ENCODE measurements around the gene CYP2W1. TPM values are rescaled to one million over a fixed set of nuclear protein-coding genes. Genes with fewer than 3 reads are reported as not detected.

Gene CYP2W1
- polyA plus RNA-seq, 1 donor (not counting 4 experiments of a cell fraction or from before 2014, with no cell fraction given): 0.05 TPM

DNA sequence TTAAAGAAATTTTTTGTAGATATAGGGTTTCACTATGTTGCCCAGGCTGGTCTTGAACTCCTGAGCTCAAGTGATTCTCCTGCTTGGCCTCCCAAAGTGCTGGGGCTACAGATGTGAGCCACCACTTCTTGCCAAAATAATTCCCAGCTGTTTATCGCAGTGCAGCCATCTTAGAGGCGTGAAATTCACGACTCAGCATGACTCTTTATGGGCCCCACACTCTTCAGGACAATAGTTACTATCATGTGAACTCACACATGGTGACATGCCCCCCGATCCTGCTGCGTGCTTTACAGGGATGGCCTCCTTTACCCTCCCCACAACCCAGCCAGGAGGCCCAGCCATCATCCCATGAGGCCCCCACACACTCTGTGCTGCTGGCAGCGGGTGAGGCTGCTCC is 12.2 kb upstream of the CYP2W1 start:
- no peak overlapping the region for H2AFZ ChIP-seq (ENCODE audit: control insufficient read depth, low read length)
- no peaks in the 10 kb centered on the region for H3K27me3 ChIP-seq (ENCODE audit: control insufficient read depth, extremely low read depth, insufficient read depth, low read length)
- DNase-seq (ENCODE audit: low read depth, low spot score): no peak
- H3K36me3 ChIP-seq (ENCODE audit: control insufficient read depth in 2 of 2, extremely low read depth in 1 of 2, insufficient read depth in 2 of 2, low read length in 2 of 2): peaks cover 18 to 55% of the 10 kb centered on the region in 2 experiments
- no peaks in the 10 kb centered on the region for H3K9me3 ChIP-seq (ENCODE audit: control insufficient read depth, low read depth, low read length)
- H3K4me1 ChIP-seq (ENCODE audit: control insufficient read depth, extremely low read depth, insufficient read depth, low read length): peaks cover 2% of the 10 kb centered on the region
- H3K9me1 ChIP-seq (ENCODE audit: control insufficient read depth, extremely low read depth, insufficient read depth, low read length): no peaks in the 10 kb centered on the region
- no peak overlapping the region for H3K4me3 ChIP-seq (ENCODE audit: control insufficient read depth in 2 of 3, extremely low read depth in 1 of 3, insufficient read depth in 2 of 3, low read depth in 1 of 3, low read length in 3 of 3)
- TF ChIP-seq, protein P1, sequence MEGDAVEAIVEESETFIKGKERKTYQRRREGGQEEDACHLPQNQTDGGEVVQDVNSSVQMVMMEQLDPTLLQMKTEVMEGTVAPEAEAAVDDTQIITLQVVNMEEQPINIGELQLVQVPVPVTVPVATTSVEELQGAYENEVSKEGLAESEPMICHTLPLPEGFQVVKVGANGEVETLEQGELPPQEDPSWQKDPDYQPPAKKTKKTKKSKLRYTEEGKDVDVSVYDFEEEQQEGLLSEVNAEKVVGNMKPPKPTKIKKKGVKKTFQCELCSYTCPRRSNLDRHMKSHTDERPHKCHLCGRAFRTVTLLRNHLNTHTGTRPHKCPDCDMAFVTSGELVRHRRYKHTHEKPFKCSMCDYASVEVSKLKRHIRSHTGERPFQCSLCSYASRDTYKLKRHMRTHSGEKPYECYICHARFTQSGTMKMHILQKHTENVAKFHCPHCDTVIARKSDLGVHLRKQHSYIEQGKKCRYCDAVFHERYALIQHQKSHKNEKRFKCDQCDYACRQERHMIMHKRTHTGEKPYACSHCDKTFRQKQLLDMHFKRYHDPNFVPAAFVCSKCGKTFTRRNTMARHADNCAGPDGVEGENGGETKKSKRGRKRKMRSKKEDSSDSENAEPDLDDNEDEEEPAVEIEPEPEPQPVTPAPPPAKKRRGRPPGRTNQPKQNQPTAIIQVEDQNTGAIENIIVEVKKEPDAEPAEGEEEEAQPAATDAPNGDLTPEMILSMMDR (optimal IDR thresholded peaks at IDR 0.05 in 1 of 3, IDR thresholded peaks at IDR 0.05 in 1 of 3, conservative IDR thresholded peaks at IDR 0.05 in 1 of 3; ENCODE audit: extremely low read depth in 1 of 3, insufficient read depth in 2 of 3, low read length in 3 of 3): no peak
- no peak for TF ChIP-seq EZH2 (IDR thresholded peaks at IDR 0.05; ENCODE audit: low read length)
- H4K20me1 ChIP-seq (ENCODE audit: control insufficient read depth, extremely low read depth, insufficient read depth, low read length): peaks cover 12% of the 10 kb centered on the region
- H3K9ac ChIP-seq (ENCODE audit: control insufficient read depth, extremely low read depth, insufficient read depth, low read length): no peak overlapping the region
- H3K27ac ChIP-seq (ENCODE audit: control insufficient read depth, insufficient read depth, low read length): no peak overlapping the region
- dilution Hi-C loops (cut with MboI; ENCODE audit: extremely low pct_ligation_motif_present, low sequenced_read_pairs): no loop called here
- peaks cover 49% of the 10 kb centered on the region for H3K79me2 ChIP-seq (ENCODE audit: control insufficient read depth, insufficient read depth, low read length)
- no peak overlapping the region for H3K4me2 ChIP-seq (ENCODE audit: control insufficient read depth, extremely low read depth, insufficient read depth, low read depth, low read length)
- no peak for FAIRE-seq

DNA sequence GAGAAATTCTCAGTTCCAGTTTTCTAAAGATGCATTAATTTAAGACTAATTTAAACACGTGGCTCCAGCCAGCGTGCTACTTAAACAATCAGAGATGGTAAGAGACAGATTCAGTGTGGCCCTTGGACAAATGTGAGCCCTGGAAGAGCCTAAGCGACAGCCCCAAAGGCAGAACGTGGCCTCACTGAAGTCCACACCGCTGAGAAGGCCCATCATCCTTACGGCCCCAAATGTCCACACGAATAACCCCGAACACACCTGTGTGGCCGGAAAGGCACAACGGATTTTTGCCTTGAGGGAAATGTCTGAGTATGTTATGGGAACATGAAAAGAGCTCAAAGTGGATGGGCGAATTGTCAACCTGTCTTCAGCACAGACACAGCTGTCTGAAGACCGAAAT is 10.9 kb upstream of the CYP2W1 start:
- DNase-seq (ENCODE audit: low read depth, low spot score) (no peak), FAIRE-seq (no peak)
- H3K79me2 ChIP-seq (ENCODE audit: control insufficient read depth, insufficient read depth, low read length): peaks cover 49% of the 10 kb centered on the region
- dilution Hi-C loops (cut with MboI; ENCODE audit: extremely low pct_ligation_motif_present, low sequenced_read_pairs): no loop called here
- H3K4me3 ChIP-seq (ENCODE audit: control insufficient read depth in 2 of 3, extremely low read depth in 1 of 3, insufficient read depth in 2 of 3, low read depth in 1 of 3, low read length in 3 of 3): no peak overlapping the region
- no peak overlapping the region for H3K27ac ChIP-seq (ENCODE audit: control insufficient read depth, insufficient read depth, low read length)
- no peak overlapping the region for H3K4me2 ChIP-seq (ENCODE audit: control insufficient read depth, extremely low read depth, insufficient read depth, low read depth, low read length)
- H2AFZ ChIP-seq (ENCODE audit: control insufficient read depth, low read length): no peak overlapping the region
- H3K9ac ChIP-seq (ENCODE audit: control insufficient read depth, extremely low read depth, insufficient read depth, low read length): no peak overlapping the region
- peaks cover 16 to 49% of the 10 kb centered on the region in 2 experiments for H3K36me3 ChIP-seq (ENCODE audit: control insufficient read depth in 2 of 2, extremely low read depth in 1 of 2, insufficient read depth in 2 of 2, low read length in 2 of 2)
- peaks cover 4% of the 10 kb centered on the region for H3K4me1 ChIP-seq (ENCODE audit: control insufficient read depth, extremely low read depth, insufficient read depth, low read length)
- TF ChIP-seq EZH2 (IDR thresholded peaks at IDR 0.05; ENCODE audit: low read length): no peak
- TF ChIP-seq, protein P1 (optimal IDR thresholded peaks at IDR 0.05 in 1 of 3, IDR thresholded peaks at IDR 0.05 in 1 of 3, conservative IDR thresholded peaks at IDR 0.05 in 1 of 3; ENCODE audit: extremely low read depth in 1 of 3, insufficient read depth in 2 of 3, low read length in 3 of 3): no peak
- peaks cover 7% of the 10 kb centered on the region for H4K20me1 ChIP-seq (ENCODE audit: control insufficient read depth, extremely low read depth, insufficient read depth, low read length)
- no peaks in the 10 kb centered on the region for H3K9me3 ChIP-seq (ENCODE audit: control insufficient read depth, low read depth, low read length)
- no peaks in the 10 kb centered on the region for H3K9me1 ChIP-seq (ENCODE audit: control insufficient read depth, extremely low read depth, insufficient read depth, low read length)
- H3K27me3 ChIP-seq (ENCODE audit: control insufficient read depth, extremely low read depth, insufficient read depth, low read length): no peaks in the 10 kb centered on the region
